GM13977 (cell line): ENCODE measurements around the gene AFG3L2.

ENCODE experiments used
- DNase-seq: peaks from one replicate; pipeline ENCODE4 v3.0.0; 2012; ENCODE audit warnings: low spot score
- CTCF ChIP-seq: IDR thresholded peaks from 2 replicates; pipeline ENCODE4 v1.5.1; 2012; ENCODE audit warnings: mild to moderate bottlenecking, control low read depth; ENCODE audit not compliant: insufficient read depth; ENCODE audit errors: extremely low read depth, missing control alignments
- in situ Hi-C: fragments of 300-500 bp; cut with MboI; formaldehyde crosslinking; loops from one replicate; pipeline ENCODE4 v1.12.0; 2022; ENCODE audit warnings: low sequenced_read_pairs, low pct_unique_long_range_greater_than_20kb, mixed read lengths, inconsistent platforms; ENCODE audit not compliant: unreplicated experiment

AFG3L2 gene

GRCh38 chr18:12315490-12315889 is 61.5 kb downstream of the AFG3L2 start:
- in situ Hi-C loops = no loop called here
- no peak for TF ChIP-seq CTCF
- DNase-seq = no peak

- in situ Hi-C loops = no loop called here
- DNase-seq = no peak
Measured at GRCh38 chr18:12314591-12315305, 62.3 kb downstream of the AFG3L2 start.

GRCh38 chr18:12313530-12314245 is 63.3 kb downstream of the AFG3L2 start:
- TF ChIP-seq CTCF = no peak
- in situ Hi-C loops = no loop called here
- DNase-seq = no peak

More at GRCh38 chr18:12314591-12315305, 62.3 kb downstream of the AFG3L2 start:
- no peak for TF ChIP-seq CTCF

- in situ Hi-C loops = no loop called here
- no peak for TF ChIP-seq CTCF
- no peak for DNase-seq
Measured at GRCh38 chr18:12312976-12313375, 64.1 kb downstream of the AFG3L2 start.

- in situ Hi-C loops = no loop called here
- DNase-seq = no peak
- TF ChIP-seq CTCF = no peak
Measured at GRCh38 chr18:12310762-12311161, 66.3 kb downstream of the AFG3L2 start.

GRCh38 chr18:12309683-12310198 is 67.3 kb downstream of the AFG3L2 start:
- no peak for DNase-seq
- in situ Hi-C loops = no loop called here
- TF ChIP-seq CTCF = no peak
